ENCODE data around the gene IQSEC1. TPM values are rescaled to one million over a fixed set of nuclear protein-coding genes. Genes with fewer than 3 reads are reported as not detected.

Gene IQSEC1
- total and polyA plus RNA-seq, 10 of the 15 experiments (the other 5 are each of a cell fraction or from before 2014, with no cell fraction given), result 0.92 to 55.2 (median 8.5) TPM

DNA sequence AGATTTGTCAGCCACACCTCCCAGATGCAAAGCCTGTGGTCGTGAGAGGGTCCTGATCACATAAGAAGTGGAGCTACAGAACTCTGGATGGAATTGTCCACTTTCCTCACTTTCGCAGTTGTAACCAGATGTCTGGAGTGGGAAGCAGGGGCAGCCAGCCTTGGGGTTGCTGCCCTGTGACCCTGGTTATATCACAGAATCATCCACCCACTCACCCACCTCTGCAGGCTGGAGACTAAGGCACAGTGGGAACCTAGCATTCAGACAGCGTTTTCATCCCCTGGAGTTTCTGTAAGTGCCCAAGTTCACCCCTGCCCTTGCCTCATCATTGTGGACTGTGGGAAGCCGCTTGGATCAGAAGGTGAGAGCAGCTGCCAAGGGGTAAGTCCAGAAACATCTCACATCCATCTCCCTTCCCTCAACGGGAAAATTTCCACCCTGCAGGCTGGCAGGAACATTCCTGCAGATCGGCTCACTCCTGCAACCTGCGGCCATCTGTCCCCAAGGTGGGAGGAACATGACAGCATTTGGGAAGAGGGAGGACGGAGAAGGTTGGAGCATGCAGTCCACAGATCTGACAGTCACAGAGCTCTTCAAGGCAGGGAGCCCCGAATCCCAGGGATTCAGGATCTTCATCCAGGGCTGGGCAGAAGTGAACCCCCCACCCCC lies 2.9 kb upstream of the IQSEC1 start:
- no peaks in the 10 kb centered on the region for H3K9me3 ChIP-seq (replicated peaks; ENCODE audit: control insufficient read depth, insufficient read depth, low read length)
- H3K27me3 ChIP-seq (replicated peaks in 1 of 2; ENCODE audit: control insufficient read depth in 2 of 2, insufficient read depth in 2 of 2, low read length in 1 of 2), result peaks cover 0 to 11% of the 10 kb centered on the region in 2 experiments; a peak in 2 of 4 replicates
- 29% methylated on average over 9 of the region's 9 CpGs for WGBS (ENCODE audit: insufficient coverage, insufficient replicate concordance, low lambda C conversion rate, missing lambda C conversion rate)
- intact Hi-C loops (cut with micrococcal nuclease; ENCODE audit: unreplicated experiment), result no loop called here
- H3K36me3 ChIP-seq (ENCODE audit: control insufficient read depth in 2 of 2, insufficient read depth in 2 of 2, low read length in 1 of 2), result no peaks in the 10 kb centered on the region
- peaks cover 21% of the 10 kb centered on the region for H3K4me1 ChIP-seq (ENCODE audit: control insufficient read depth, insufficient read depth, low read length)
- no peak overlapping the region for H3K9ac ChIP-seq (ENCODE audit: control insufficient read depth, insufficient read depth, low read length)
- ChIA-PET RAD21 (ENCODE audit: unreplicated experiment) (no interaction called here), CTCF (interaction anchor here (0.8 kb wide), 1 partner anchor 341 kb away, joined by 3 read pairs; no protein-coding TSS in a partner anchor), POLR2A (interaction anchor here (0.6 kb wide), 1 partner anchor 108 kb away, joined by 3 read pairs; no protein-coding TSS in a partner anchor), SMC1A (ENCODE audit: uncharacterized antibody, unreplicated experiment) (no interaction called here)
- TF ChIP-seq ZNF622 (IDR thresholded peaks at IDR 0.05), result no peak
- TF ChIP-seq NBN (IDR thresholded peaks at IDR 0.05), result no peak
- TF ChIP-seq, protein P1, sequence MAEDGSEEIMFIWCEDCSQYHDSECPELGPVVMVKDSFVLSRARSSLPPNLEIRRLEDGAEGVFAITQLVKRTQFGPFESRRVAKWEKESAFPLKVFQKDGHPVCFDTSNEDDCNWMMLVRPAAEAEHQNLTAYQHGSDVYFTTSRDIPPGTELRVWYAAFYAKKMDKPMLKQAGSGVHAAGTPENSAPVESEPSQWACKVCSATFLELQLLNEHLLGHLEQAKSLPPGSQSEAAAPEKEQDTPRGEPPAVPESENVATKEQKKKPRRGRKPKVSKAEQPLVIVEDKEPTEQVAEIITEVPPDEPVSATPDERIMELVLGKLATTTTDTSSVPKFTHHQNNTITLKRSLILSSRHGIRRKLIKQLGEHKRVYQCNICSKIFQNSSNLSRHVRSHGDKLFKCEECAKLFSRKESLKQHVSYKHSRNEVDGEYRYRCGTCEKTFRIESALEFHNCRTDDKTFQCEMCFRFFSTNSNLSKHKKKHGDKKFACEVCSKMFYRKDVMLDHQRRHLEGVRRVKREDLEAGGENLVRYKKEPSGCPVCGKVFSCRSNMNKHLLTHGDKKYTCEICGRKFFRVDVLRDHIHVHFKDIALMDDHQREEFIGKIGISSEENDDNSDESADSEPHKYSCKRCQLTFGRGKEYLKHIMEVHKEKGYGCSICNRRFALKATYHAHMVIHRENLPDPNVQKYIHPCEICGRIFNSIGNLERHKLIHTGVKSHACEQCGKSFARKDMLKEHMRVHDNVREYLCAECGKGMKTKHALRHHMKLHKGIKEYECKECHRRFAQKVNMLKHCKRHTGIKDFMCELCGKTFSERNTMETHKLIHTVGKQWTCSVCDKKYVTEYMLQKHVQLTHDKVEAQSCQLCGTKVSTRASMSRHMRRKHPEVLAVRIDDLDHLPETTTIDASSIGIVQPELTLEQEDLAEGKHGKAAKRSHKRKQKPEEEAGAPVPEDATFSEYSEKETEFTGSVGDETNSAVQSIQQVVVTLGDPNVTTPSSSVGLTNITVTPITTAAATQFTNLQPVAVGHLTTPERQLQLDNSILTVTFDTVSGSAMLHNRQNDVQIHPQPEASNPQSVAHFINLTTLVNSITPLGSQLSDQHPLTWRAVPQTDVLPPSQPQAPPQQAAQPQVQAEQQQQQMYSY (CRISPR knock-in tag; IDR thresholded peaks at IDR 0.05), result no peak
- no peak overlapping the region for H3K4me2 ChIP-seq (ENCODE audit: control insufficient read depth, insufficient read depth)
- no TSS peak for BruUV-seq (replicated peaks)
- peaks cover 16% of the 10 kb centered on the region for H3K79me2 ChIP-seq (ENCODE audit: control insufficient read depth, insufficient read depth, low read length)
- no peaks in the 10 kb centered on the region for H4K20me1 ChIP-seq (ENCODE audit: control insufficient read depth, insufficient read depth)
- no peak for FAIRE-seq
- no peak overlapping the region for H3K4me3 ChIP-seq
- DNase-seq (ENCODE audit: low read depth, low spot score), result no peak
- in situ Hi-C loops (cut with MboI), result no loop called here
- no peak overlapping the region for H3K27ac ChIP-seq (ENCODE audit: control insufficient read depth, insufficient read depth)
- no peak for ATAC-seq
- H2AFZ ChIP-seq (ENCODE audit: control insufficient read depth, low read depth, low read length), result no peak overlapping the region

Measured in GM12878 (cell line).